HG03175 (cell line): ENCODE results near the gene GOLGA6L10.
"Not testable (repeated sequence)": the region's sequence is repeated elsewhere in the genome, so short reads cannot be mapped to it uniquely, and the experiment has no call there.

Experiments used
- ATAC-seq: cut with Tn5 transposase; IDR thresholded peaks from one replicate; pipeline ENCODE4 v1.9.1; 2021; ENCODE audit warnings: mild to moderate bottlenecking, moderate library complexity; ENCODE audit not compliant: unreplicated experiment

The GOLGA6L10 gene

GRCh38 chr15:82319522-82320278 is 29.6 kb downstream of the GOLGA6L10 start:
- not testable (repeated sequence) for ATAC-seq

- not testable (repeated sequence) for ATAC-seq
Measured at GRCh38 chr15:82318281-82318680, 31.0 kb downstream of the GOLGA6L10 start.

- ATAC-seq, result not testable (repeated sequence)
Measured at GRCh38 chr15:82317516-82317915, 31.8 kb downstream of the GOLGA6L10 start.

GRCh38 chr15:82317091-82317489 is 32.2 kb downstream of the GOLGA6L10 start:
- ATAC-seq, result no peak

- not testable (repeated sequence) for ATAC-seq
Measured at GRCh38 chr15:82316247-82317090, 32.8 kb downstream of the GOLGA6L10 start.

GRCh38 chr15:82315519-82316246 is 33.6 kb downstream of the GOLGA6L10 start:
- ATAC-seq, result no peak

- no peak for ATAC-seq
Measured at GRCh38 chr15:82314769-82315518, 34.3 kb downstream of the GOLGA6L10 start.

GRCh38 chr15:82313951-82314768 is 35.1 kb downstream of the GOLGA6L10 start:
- ATAC-seq, result not testable (repeated sequence)

- ATAC-seq, result no peak
Measured at GRCh38 chr15:82313446-82313845, 35.8 kb downstream of the GOLGA6L10 start.

- ATAC-seq, result no peak
Measured at GRCh38 chr15:82312586-82313349, 36.5 kb downstream of the GOLGA6L10 start.

- not testable (repeated sequence) for ATAC-seq
Measured at GRCh38 chr15:82311321-82311720, 38.0 kb downstream of the GOLGA6L10 start.

GRCh38 chr15:82309802-82310201 is 39.5 kb downstream of the GOLGA6L10 start:
- ATAC-seq, result no peak

- no peak for ATAC-seq
Measured at GRCh38 chr15:82307714-82308081, 41.6 kb downstream of the GOLGA6L10 start.

GRCh38 chr15:82306791-82307713 is 42.2 kb downstream of the GOLGA6L10 start:
- ATAC-seq, result no peak

GRCh38 chr15:82305621-82306048 is 43.6 kb downstream of the GOLGA6L10 start:
- ATAC-seq, result no peak

GRCh38 chr15:82304778-82305090 is 44.5 kb downstream of the GOLGA6L10 start:
- no peak for ATAC-seq

- ATAC-seq, result no peak
Measured at GRCh38 chr15:82303956-82304777, 45.1 kb downstream of the GOLGA6L10 start.
